Measurements from ENCODE around the gene SEPHS1. TPM values are rescaled to one million over a fixed set of nuclear protein-coding genes. Genes with fewer than 3 reads are reported as not detected.

SEPHS1 gene
- total and polyA plus RNA-seq, 2 donors (not counting 3 experiments of a cell fraction or from before 2014, with no cell fraction given), result 40.6 to 55.4 TPM

DNA sequence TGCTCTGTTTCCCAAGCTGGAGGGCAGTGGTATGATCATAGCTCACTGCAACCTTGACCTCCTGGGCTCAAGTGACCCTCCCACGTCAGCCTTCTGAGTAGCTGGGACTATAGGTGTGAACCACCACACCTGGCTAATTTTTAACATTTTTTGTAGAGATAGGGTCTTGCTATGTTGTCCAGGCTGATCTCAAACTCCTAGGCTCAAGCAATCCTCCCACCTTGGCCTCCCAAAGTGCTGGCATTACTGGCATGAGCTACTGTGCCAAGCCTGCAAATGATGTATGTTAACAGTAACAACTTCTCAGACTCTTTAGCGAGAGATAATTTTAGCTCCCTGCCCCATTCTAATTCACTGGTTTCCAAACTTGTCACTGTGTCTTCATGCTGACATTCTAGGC is 27.7 kb upstream of the SEPHS1 start:
- Histone ChIP-seq H3K27me3 (ENCODE audit: control insufficient read depth in 2 of 2, insufficient read depth in 2 of 2, low read length in 2 of 2) (peaks cover 9 to 17% of the 10 kb centered on the region in 2 experiments), H4K20me1 (replicated peaks; ENCODE audit: control insufficient read depth, extremely low read depth, insufficient read depth, low read length) (no peaks in the 10 kb centered on the region), H3K9me1 (replicated peaks; ENCODE audit: control insufficient read depth, extremely low read depth, insufficient read depth, low read length) (no peaks in the 10 kb centered on the region), H3K27ac (ENCODE audit: insufficient read depth, low read depth, low read length) (no peak overlapping the region), H2AFZ (ENCODE audit: low read depth, low read length) (no peak overlapping the region), H3K9me3 (replicated peaks; ENCODE audit: control insufficient read depth, insufficient read depth, low read length) (no peaks in the 10 kb centered on the region), H3K79me2 (ENCODE audit: control insufficient read depth, insufficient read depth, low read length) (no peaks in the 10 kb centered on the region), H3K4me3 (replicated peaks in 1 of 3; ENCODE audit: insufficient read depth in 1 of 3, low read depth in 1 of 3, low read length in 3 of 3) (no peak overlapping the region), H3K9ac (replicated peaks; ENCODE audit: extremely low read depth, insufficient read depth, low read length) (no peak overlapping the region), H3K36me3 (ENCODE audit: control insufficient read depth in 2 of 2, extremely low read depth in 1 of 2, insufficient read depth in 2 of 2, low read length in 2 of 2) (no peaks in the 10 kb centered on the region), H3K4me2 (ENCODE audit: insufficient read depth, low read length) (no peak overlapping the region), H3K4me1 (ENCODE audit: control insufficient read depth, extremely low read depth, insufficient read depth, low read length) (no peaks in the 10 kb centered on the region)
- no peak for DNase-seq (ENCODE audit: low read depth, low spot score)
- ChIA-PET CTCF (interaction anchor here (0.7 to 2.7 kb wide), 8 partner anchors 9 to 163 kb away, joined by 3 to 12 read pairs (median 4); no protein-coding TSS in a partner anchor), POLR2A (no interaction called here)
- BruUV-seq (replicated peaks), result no TSS peak
- no peak for FAIRE-seq
- dilution Hi-C loops (cut with MboI; ENCODE audit: extremely low pct_ligation_motif_present, low sequenced_read_pairs) (no loop called here), intact Hi-C loops (cut with micrococcal nuclease) (no loop called here)
- no peak for TF ChIP-seq JUN (IDR thresholded peaks at IDR 0.05; ENCODE audit: borderline replicate concordance, insufficient read depth, insufficient read length, low read depth)
- TF ChIP-seq EZH2 (IDR thresholded peaks at IDR 0.05; ENCODE audit: borderline replicate concordance, low read depth, low read length, severe bottlenecking), result no peak
- TF ChIP-seq, protein P1, sequence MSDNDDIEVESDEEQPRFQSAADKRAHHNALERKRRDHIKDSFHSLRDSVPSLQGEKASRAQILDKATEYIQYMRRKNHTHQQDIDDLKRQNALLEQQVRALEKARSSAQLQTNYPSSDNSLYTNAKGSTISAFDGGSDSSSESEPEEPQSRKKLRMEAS (IDR thresholded peaks at IDR 0.05; ENCODE audit: insufficient read depth, insufficient read length), result no peak
- no peak for TF ChIP-seq MYC (IDR thresholded peaks at IDR 0.05; ENCODE audit: low read depth, low read length)

DNA sequence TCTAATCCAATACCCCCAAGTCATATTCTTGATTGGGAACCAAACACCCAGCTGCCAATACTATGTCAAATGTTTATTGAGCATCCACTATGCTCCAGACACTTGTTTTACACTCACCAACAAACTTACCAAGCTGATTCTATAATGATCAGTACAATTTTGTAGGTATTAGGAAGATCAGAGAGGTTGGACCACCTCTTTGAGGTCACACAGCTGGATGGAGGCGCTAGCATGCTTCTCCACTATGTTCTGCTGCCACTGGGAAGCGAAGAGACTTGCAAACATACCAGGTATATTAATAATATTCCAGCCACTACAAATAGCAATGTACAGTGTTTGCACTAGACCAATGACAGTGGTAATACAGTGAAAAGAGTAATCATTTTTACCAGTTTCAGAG is 25.6 kb upstream of the SEPHS1 start:
- H4K20me1 ChIP-seq (replicated peaks; ENCODE audit: control insufficient read depth, extremely low read depth, insufficient read depth, low read length), result no peaks in the 10 kb centered on the region
- dilution Hi-C loops (cut with MboI; ENCODE audit: extremely low pct_ligation_motif_present, low sequenced_read_pairs), result no loop called here
- no peak for DNase-seq (ENCODE audit: low read depth, low spot score)
- CTCF ChIA-PET, result interaction anchor here (0.6 to 2.7 kb wide), 7 partner anchors 9 to 212 kb away, joined by 3 to 89 read pairs (median 28); partner anchors contain the start of gene PRPF18
- BruUV-seq (replicated peaks), result no TSS peak
- H3K36me3 ChIP-seq (ENCODE audit: control insufficient read depth in 2 of 2, extremely low read depth in 1 of 2, insufficient read depth in 2 of 2, low read length in 2 of 2), result no peaks in the 10 kb centered on the region
- H3K9me1 ChIP-seq (replicated peaks; ENCODE audit: control insufficient read depth, extremely low read depth, insufficient read depth, low read length), result no peaks in the 10 kb centered on the region
- H3K4me3 ChIP-seq (replicated peaks in 1 of 3; ENCODE audit: insufficient read depth in 1 of 3, low read depth in 1 of 3, low read length in 3 of 3), result no peak overlapping the region
- H3K79me2 ChIP-seq (ENCODE audit: control insufficient read depth, insufficient read depth, low read length), result no peaks in the 10 kb centered on the region
- no peaks in the 10 kb centered on the region for H3K9me3 ChIP-seq (replicated peaks; ENCODE audit: control insufficient read depth, insufficient read depth, low read length)
- POLR2A ChIA-PET, result no interaction called here
- H3K9ac ChIP-seq (replicated peaks; ENCODE audit: extremely low read depth, insufficient read depth, low read length), result no peak overlapping the region
- H2AFZ ChIP-seq (ENCODE audit: low read depth, low read length), result no peak overlapping the region
- no peak overlapping the region for H3K27ac ChIP-seq (ENCODE audit: insufficient read depth, low read depth, low read length)
- no peak for TF ChIP-seq EZH2 (IDR thresholded peaks at IDR 0.05; ENCODE audit: borderline replicate concordance, low read depth, low read length, severe bottlenecking)
- TF ChIP-seq, protein P2, sequence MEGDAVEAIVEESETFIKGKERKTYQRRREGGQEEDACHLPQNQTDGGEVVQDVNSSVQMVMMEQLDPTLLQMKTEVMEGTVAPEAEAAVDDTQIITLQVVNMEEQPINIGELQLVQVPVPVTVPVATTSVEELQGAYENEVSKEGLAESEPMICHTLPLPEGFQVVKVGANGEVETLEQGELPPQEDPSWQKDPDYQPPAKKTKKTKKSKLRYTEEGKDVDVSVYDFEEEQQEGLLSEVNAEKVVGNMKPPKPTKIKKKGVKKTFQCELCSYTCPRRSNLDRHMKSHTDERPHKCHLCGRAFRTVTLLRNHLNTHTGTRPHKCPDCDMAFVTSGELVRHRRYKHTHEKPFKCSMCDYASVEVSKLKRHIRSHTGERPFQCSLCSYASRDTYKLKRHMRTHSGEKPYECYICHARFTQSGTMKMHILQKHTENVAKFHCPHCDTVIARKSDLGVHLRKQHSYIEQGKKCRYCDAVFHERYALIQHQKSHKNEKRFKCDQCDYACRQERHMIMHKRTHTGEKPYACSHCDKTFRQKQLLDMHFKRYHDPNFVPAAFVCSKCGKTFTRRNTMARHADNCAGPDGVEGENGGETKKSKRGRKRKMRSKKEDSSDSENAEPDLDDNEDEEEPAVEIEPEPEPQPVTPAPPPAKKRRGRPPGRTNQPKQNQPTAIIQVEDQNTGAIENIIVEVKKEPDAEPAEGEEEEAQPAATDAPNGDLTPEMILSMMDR (IDR thresholded peaks at IDR 0.05; ENCODE audit: extremely low read depth in 1 of 2, insufficient read depth in 1 of 2, low read depth in 1 of 2, low read length in 2 of 2), result no peak
- TF ChIP-seq FOS (IDR thresholded peaks at IDR 0.05; ENCODE audit: borderline replicate concordance, insufficient read depth, low read length), result no peak
- TF ChIP-seq POLR2A (IDR thresholded peaks at IDR 0.05; ENCODE audit: low read depth, low read length), result no peak
- TF ChIP-seq JUN (IDR thresholded peaks at IDR 0.05; ENCODE audit: borderline replicate concordance, insufficient read depth, insufficient read length, low read depth), result no peak
- TF ChIP-seq MYC (IDR thresholded peaks at IDR 0.05; ENCODE audit: low read depth, low read length), result no peak
- TF ChIP-seq, protein P1 (IDR thresholded peaks at IDR 0.05; ENCODE audit: insufficient read depth, insufficient read length), result no peak
- FAIRE-seq, result no peak
- H3K27me3 ChIP-seq (ENCODE audit: control insufficient read depth in 2 of 2, insufficient read depth in 2 of 2, low read length in 2 of 2), result peaks cover 9 to 11% of the 10 kb centered on the region in 2 experiments
- intact Hi-C loops (cut with micrococcal nuclease), result loop anchor here (2.0 to 5.0 kb wide), 2 partner anchors 213 to 404 kb away; partner anchors contain the start of gene PRPF18
- H3K4me2 ChIP-seq (ENCODE audit: insufficient read depth, low read length), result no peak overlapping the region
- H3K4me1 ChIP-seq (ENCODE audit: control insufficient read depth, extremely low read depth, insufficient read depth, low read length), result no peaks in the 10 kb centered on the region

Data from endothelial cell of umbilical vein (primary cell).